ENCODE data around the gene CHST11. TPM values are rescaled to one million over a fixed set of nuclear protein-coding genes. Genes with fewer than 3 reads are reported as not detected.
"Not testable (repeated sequence)": the region's sequence is repeated elsewhere in the genome, so short reads cannot be mapped to it uniquely, and the experiment has no call there.

CHST11 gene
- total RNA-seq, 2 experiments from 2014 or later: 39.3 to 45.3 TPM

- no peaks in the 10 kb centered on the region for H3K27me3 Mint-ChIP-seq (ENCODE audit: low read depth)
- peaks cover 27% of the 10 kb centered on the region for H3K4me1 Mint-ChIP-seq (ENCODE audit: low read depth)
- no peak overlapping the region for H3K27ac Mint-ChIP-seq
- H3K4me3 Mint-ChIP-seq: no peak overlapping the region
- H3K36me3 Mint-ChIP-seq (ENCODE audit: low read depth): no peaks in the 10 kb centered on the region
- no peaks in the 10 kb centered on the region for H3K9me3 Mint-ChIP-seq
- CTCF ChIA-PET: interaction anchor here (0.6 kb wide), 1 partner anchor 45 kb away, joined by 3 read pairs; no protein-coding TSS in a partner anchor
- intact Hi-C loops (cut with micrococcal nuclease): no loop called here
- DNase-seq: no peak
Measured at GRCh38 chr12:104602406-104602805, 145.7 kb downstream of the CHST11 start.

- H3K27ac Mint-ChIP-seq: no peak overlapping the region
Measured at GRCh38 chr12:104602896-104603295, 146.1 kb downstream of the CHST11 start.

GRCh38 chr12:104603545-104603973 lies 146.8 kb downstream of the CHST11 start:
- intact Hi-C loops (cut with micrococcal nuclease): no loop called here
- no peak overlapping the region for H3K4me3 Mint-ChIP-seq
- no peak for DNase-seq
- no peaks in the 10 kb centered on the region for H3K9me3 Mint-ChIP-seq
- CTCF ChIA-PET: interaction anchor here (1.0 to 1.4 kb wide), 3 partner anchors 21 to 222 kb away, joined by 3 read pairs; no protein-coding TSS in a partner anchor
- no peaks in the 10 kb centered on the region for H3K36me3 Mint-ChIP-seq (ENCODE audit: low read depth)
- H3K4me1 Mint-ChIP-seq (ENCODE audit: low read depth): peaks cover 27% of the 10 kb centered on the region
- peak overlapping the region; percentile 58 for H3K27ac Mint-ChIP-seq
- no peaks in the 10 kb centered on the region for H3K27me3 Mint-ChIP-seq (ENCODE audit: low read depth)

More at GRCh38 chr12:104602896-104603295, 146.1 kb downstream of the CHST11 start:
- Mint-ChIP-seq H3K9me3 (no peaks in the 10 kb centered on the region), H3K36me3 (ENCODE audit: low read depth) (no peaks in the 10 kb centered on the region), H3K4me3 (no peak overlapping the region), H3K27me3 (ENCODE audit: low read depth) (no peaks in the 10 kb centered on the region), H3K4me1 (ENCODE audit: low read depth) (peaks cover 27% of the 10 kb centered on the region)
- CTCF ChIA-PET: no interaction called here
- no peak for DNase-seq
- intact Hi-C loops (cut with micrococcal nuclease): no loop called here

GRCh38 chr12:104604070-104604994 lies 147.6 kb downstream of the CHST11 start:
- Mint-ChIP-seq H3K4me3 (no peak overlapping the region), H3K27ac (peak overlapping the region; percentile 58), H3K27me3 (ENCODE audit: low read depth) (no peaks in the 10 kb centered on the region), H3K9me3 (no peaks in the 10 kb centered on the region), H3K4me1 (ENCODE audit: low read depth) (peaks cover 27% of the 10 kb centered on the region), H3K36me3 (ENCODE audit: low read depth) (no peaks in the 10 kb centered on the region)
- intact Hi-C loops (cut with micrococcal nuclease): loop anchor here (1.0 to 2.0 kb wide), 3 partner anchors 38 to 145 kb away; no protein-coding TSS in a partner anchor
- CTCF ChIA-PET: interaction anchor here (0.6 to 1.4 kb wide), 5 partner anchors 20 to 254 kb away, joined by 3 read pairs; no protein-coding TSS in a partner anchor
- DNase-seq: peak; percentile 60

- Mint-ChIP-seq H3K27ac (no peak overlapping the region), H3K9me3 (no peaks in the 10 kb centered on the region), H3K4me1 (ENCODE audit: low read depth) (peaks cover 27% of the 10 kb centered on the region), H3K36me3 (ENCODE audit: low read depth) (no peaks in the 10 kb centered on the region), H3K27me3 (ENCODE audit: low read depth) (no peaks in the 10 kb centered on the region), H3K4me3 (no peak overlapping the region)
- intact Hi-C loops (cut with micrococcal nuclease): loop anchor here (1.0 to 2.0 kb wide), 3 partner anchors 38 to 146 kb away; no protein-coding TSS in a partner anchor
- DNase-seq: no peak
- CTCF ChIA-PET: interaction anchor here (0.6 to 1.4 kb wide), 2 partner anchors 145 to 254 kb away, joined by 3 read pairs; no protein-coding TSS in a partner anchor
Measured at GRCh38 chr12:104604995-104605675, 148.4 kb downstream of the CHST11 start.

GRCh38 chr12:104605685-104606084 lies 148.9 kb downstream of the CHST11 start:
- CTCF ChIA-PET: no interaction called here
- Mint-ChIP-seq H3K4me3 (no peak overlapping the region), H3K36me3 (ENCODE audit: low read depth) (no peaks in the 10 kb centered on the region), H3K4me1 (ENCODE audit: low read depth) (peaks cover 27% of the 10 kb centered on the region), H3K27ac (no peak overlapping the region), H3K9me3 (no peaks in the 10 kb centered on the region), H3K27me3 (ENCODE audit: low read depth) (no peaks in the 10 kb centered on the region)
- no peak for DNase-seq
- intact Hi-C loops (cut with micrococcal nuclease): loop anchor here (2.0 kb wide), 2 partner anchors 37 to 65 kb away; no protein-coding TSS in a partner anchor

- no peaks in the 10 kb centered on the region for H3K9me3 Mint-ChIP-seq
- CTCF ChIA-PET: interaction anchor here (0.6 kb wide), 1 partner anchor 225 kb away, joined by 3 read pairs; no protein-coding TSS in a partner anchor
- intact Hi-C loops (cut with micrococcal nuclease): no loop called here
- no peaks in the 10 kb centered on the region for H3K27me3 Mint-ChIP-seq (ENCODE audit: low read depth)
- no peak for DNase-seq
- H3K36me3 Mint-ChIP-seq (ENCODE audit: low read depth): peaks cover 8% of the 10 kb centered on the region
- H3K4me3 Mint-ChIP-seq: no peak overlapping the region
- no peak overlapping the region for H3K27ac Mint-ChIP-seq
- H3K4me1 Mint-ChIP-seq (ENCODE audit: low read depth): peaks cover 12% of the 10 kb centered on the region
Measured at GRCh38 chr12:104608998-104609397, 152.2 kb downstream of the CHST11 start.

- Mint-ChIP-seq H3K27me3 (ENCODE audit: low read depth) (no peaks in the 10 kb centered on the region), H3K27ac (no peak overlapping the region), H3K9me3 (no peaks in the 10 kb centered on the region), H3K36me3 (ENCODE audit: low read depth) (peaks cover 8% of the 10 kb centered on the region), H3K4me3 (no peak overlapping the region), H3K4me1 (ENCODE audit: low read depth) (peaks cover 8% of the 10 kb centered on the region)
- CTCF ChIA-PET: interaction anchor here (0.6 to 1.2 kb wide), 3 partner anchors 58 to 228 kb away, joined by 3 read pairs; no protein-coding TSS in a partner anchor
- intact Hi-C loops (cut with micrococcal nuclease): no loop called here
- no peak for DNase-seq
Measured at GRCh38 chr12:104609445-104609844, 152.7 kb downstream of the CHST11 start.

- DNase-seq: no peak
- CTCF ChIA-PET: interaction anchor here (0.9 to 1.2 kb wide), 2 partner anchors 57 to 229 kb away, joined by 3 read pairs; no protein-coding TSS in a partner anchor
- Mint-ChIP-seq H3K36me3 (ENCODE audit: low read depth) (peaks cover 8% of the 10 kb centered on the region), H3K27me3 (ENCODE audit: low read depth) (no peaks in the 10 kb centered on the region), H3K4me1 (ENCODE audit: low read depth) (peaks cover 4% of the 10 kb centered on the region), H3K9me3 (no peaks in the 10 kb centered on the region), H3K27ac (no peak overlapping the region), H3K4me3 (no peak overlapping the region)
- intact Hi-C loops (cut with micrococcal nuclease): no loop called here
Measured at GRCh38 chr12:104610513-104611235, 153.9 kb downstream of the CHST11 start.

GRCh38 chr12:104611671-104612070 lies 154.9 kb downstream of the CHST11 start:
- CTCF ChIA-PET: no interaction called here
- no peak for DNase-seq
- peaks cover 4% of the 10 kb centered on the region for H3K4me1 Mint-ChIP-seq (ENCODE audit: low read depth)
- no peaks in the 10 kb centered on the region for H3K9me3 Mint-ChIP-seq
- no peak overlapping the region for H3K4me3 Mint-ChIP-seq
- intact Hi-C loops (cut with micrococcal nuclease): no loop called here
- H3K27ac Mint-ChIP-seq: no peak overlapping the region
- peaks cover 8% of the 10 kb centered on the region for H3K36me3 Mint-ChIP-seq (ENCODE audit: low read depth)
- H3K27me3 Mint-ChIP-seq (ENCODE audit: low read depth): no peaks in the 10 kb centered on the region

GRCh38 chr12:104613372-104613771 lies 156.6 kb downstream of the CHST11 start:
- DNase-seq; H3K4me3 Mint-ChIP-seq; H3K4me1 Mint-ChIP-seq (ENCODE audit: low read depth); H3K9me3 Mint-ChIP-seq; H3K27me3 Mint-ChIP-seq (ENCODE audit: low read depth); H3K27ac Mint-ChIP-seq; H3K36me3 Mint-ChIP-seq (ENCODE audit: low read depth); intact Hi-C loops (cut with micrococcal nuclease): not testable (repeated sequence)
- CTCF ChIA-PET: interaction anchor here (1.1 kb wide), 1 partner anchor 232 kb away, joined by 6 read pairs; no protein-coding TSS in a partner anchor
